Right lobe of liver (tissue), 6 donors: Measurements from ENCODE around the gene NFKBIL1. TPM values are rescaled to one million over a fixed set of nuclear protein-coding genes. Genes with fewer than 3 reads are reported as not detected.

Source experiments
- ATAC-seq, 4 donors: fragments of 200-7000 bp; cut with Tn5 transposase; one replicate each; pipeline ENCODE4 v1.9.1; 2020; ENCODE audit warnings: mild to moderate bottlenecking in 4 of 4, moderate library complexity in 4 of 4
- DNase-seq, 3 donors: peaks; one replicate each; pipeline ENCODE4 v3.0.0-alpha.2; 2020
- H3K27ac ChIP-seq, 3 donors: fragments of 200-600 bp; one replicate each; pipeline ENCODE4 v1.8.0; 2022
- H3K27me3 ChIP-seq, 2 donors: fragments of 200-600 bp; one replicate each; pipeline ENCODE4 v1.8.0; 2022
- H3K36me3 ChIP-seq, 4 donors: fragments of 200-600 bp; sonication (generic) in 1 of 4; one replicate each; pipeline versions ENCODE4 v1.5.1 to v1.8.0; 2017 to 2022; ENCODE audit warnings: control low read depth in 1 of 4
- H3K4me1 ChIP-seq, 4 donors: fragments of 200-600 bp; sonication (generic) in 1 of 4; one replicate each; pipeline versions ENCODE4 v1.5.1 to v1.8.0; 2017 to 2022; ENCODE audit warnings: control low read depth in 1 of 4
- H3K4me3 ChIP-seq, 3 donors: fragments of 200-600 bp; one replicate each; pipeline ENCODE4 v1.8.0; 2022
- H3K9me3 ChIP-seq, 4 donors: fragments of 200-600 bp; sonication (generic) in 1 of 4; one replicate each; pipeline versions ENCODE4 v1.5.1 to v1.8.0; 2017 to 2022; ENCODE audit warnings: control low read depth in 1 of 4
- CTCF ChIP-seq, 4 donors: fragments of 200-600 bp in 3 of 4; fragments of 450-650 bp in 1 of 4; IDR thresholded peaks; one replicate each; pipeline versions ENCODE4 v1.5.1 to v1.8.0; 2016 to 2022; ENCODE audit warnings: antibody characterized with exemption in 4 of 4, mild to moderate bottlenecking in 2 of 4
- POLR2A ChIP-seq: fragments of 450-650 bp; IDR thresholded peaks from one replicate; pipeline ENCODE4 v1.6.1; 2017; ENCODE audit warnings: antibody characterized with exemption, mild to moderate bottlenecking
- WGBS: methylation state at CpG from one replicate; pipeline ENCODE4 v1.1.6; 2018; ENCODE audit warnings: low coverage, low lambda C conversion rate; ENCODE audit not compliant: insufficient coverage; ENCODE audit errors: missing lambda C conversion rate; 5-methylcytosine and 5-hydroxymethylcytosine counted together
- intact Hi-C, 2 donors: fragments of 100-400 bp; cut with DNase I; formaldehyde crosslinking; loops; one replicate each; pipeline versions ENCODE4 v1.11.2 to v1.14.1; 2022
- total RNA-seq, 6 experiments: library from RNA; depleted of rRNA in 2 of 6; stranded (reverse); fragments of >200 nt in 2 of 6; fragmentation: NEBNext Ultra II Directional in 3 of 6; extraction: Animal tissue kit (Norgen Biotek cat#: 25700) in 3 of 6; gene quantifications; one replicate each; pipeline versions ENCODE4 v1.1.0 to v1.2.4, GENCODE V29; 2016 to 2023
- donor health status: DM: no; HTN: yes; CAD: no.
- donor health status: DM: no; HTN: no; CAD: no.
- donor health status: DM: no; HTN: no; CAD: no.
- donor health status: DM: no; HTN: yes; CAD: no.
- donor health status: DM: no; HTN: yes; CAD: no.

Gene NFKBIL1
- total RNA-seq, 6 experiments from 2014 or later, result 7.5 to 10.2 (median 8.3) TPM

GRCh38 chr6:31533455-31533841, 14.0 kb upstream of the NFKBIL1 start:
- H3K4me1 ChIP-seq, result peaks cover 0 to under 1% (median 0%) of the 10 kb centered on the region in 4 donors
- no peak for DNase-seq
- ATAC-seq, result no peak
- H3K27ac ChIP-seq, result no peak overlapping the region
- no peaks in the 10 kb centered on the region for H3K27me3 ChIP-seq
- no peaks in the 10 kb centered on the region for H3K9me3 ChIP-seq
- 86% methylated on average over 1 of the region's 1 CpG for WGBS
- peaks cover 12 to 86% (median 47%) of the 10 kb centered on the region in 4 donors for H3K36me3 ChIP-seq
- intact Hi-C loops, result no loop called here
- no peak overlapping the region for H3K4me3 ChIP-seq
- TF ChIP-seq CTCF (IDR thresholded peaks at IDR 0.05), result no peak

- ATAC-seq (no peak), DNase-seq (no peak)
- H3K4me3 ChIP-seq, result no peak overlapping the region
- no peak overlapping the region for H3K27ac ChIP-seq
- no peaks in the 10 kb centered on the region for H3K9me3 ChIP-seq
- peaks cover 0 to 6% (median under 1%) of the 10 kb centered on the region in 4 donors for H3K4me1 ChIP-seq
- no peaks in the 10 kb centered on the region for H3K27me3 ChIP-seq
- 93% methylated on average over 6 of the region's 6 CpGs for WGBS
- TF ChIP-seq POLR2A, result no peak
- TF ChIP-seq CTCF (IDR thresholded peaks at IDR 0.05), result no peak
- intact Hi-C loops, result no loop called here
- H3K36me3 ChIP-seq, result peaks cover 12 to 92% (median 50%) of the 10 kb centered on the region in 4 donors
Observed at GRCh38 chr6:31534011-31534410, 13.4 kb upstream of the NFKBIL1 start.

- peaks cover 12 to 98% (median 52%) of the 10 kb centered on the region in 4 donors for H3K36me3 ChIP-seq
- ATAC-seq (no peak), DNase-seq (no peak)
- peaks cover 0 to 12% (median 4%) of the 10 kb centered on the region in 4 donors for H3K4me1 ChIP-seq
- no peaks in the 10 kb centered on the region for H3K9me3 ChIP-seq
- no peaks in the 10 kb centered on the region for H3K27me3 ChIP-seq
- no peak overlapping the region for H3K4me3 ChIP-seq
- H3K27ac ChIP-seq, result no peak overlapping the region
- WGBS, result 89% methylated on average over 19 of the region's 24 CpGs
- TF ChIP-seq POLR2A (no peak), CTCF (IDR thresholded peaks at IDR 0.05) (no peak)
- intact Hi-C loops, result no loop called here
Observed at GRCh38 chr6:31534521-31535040, 12.8 kb upstream of the NFKBIL1 start.

- H3K27ac ChIP-seq, result no peak overlapping the region
- TF ChIP-seq POLR2A (no peak), CTCF (IDR thresholded peaks at IDR 0.05) (no peak)
- DNase-seq (no peak), ATAC-seq (no peak)
- H3K27me3 ChIP-seq, result no peaks in the 10 kb centered on the region
- H3K4me1 ChIP-seq, result peaks cover 0 to 23% (median 11%) of the 10 kb centered on the region in 4 donors
- intact Hi-C loops, result no loop called here
- no peak overlapping the region for H3K4me3 ChIP-seq
- peaks cover 12 to 94% (median 48%) of the 10 kb centered on the region in 4 donors for H3K36me3 ChIP-seq
- WGBS, result 11% methylated on average over 2 of the region's 2 CpGs
- H3K9me3 ChIP-seq, result no peaks in the 10 kb centered on the region
Observed at GRCh38 chr6:31535538-31536324, 11.7 kb upstream of the NFKBIL1 start.
